ENCODE measurements around the gene ZNF469. TPM values are rescaled to one million over a fixed set of nuclear protein-coding genes. Genes with fewer than 3 reads are reported as not detected.

The ZNF469 gene
- total RNA-seq, 1 donor from 2014 or later = 4.2 TPM

GRCh38 chr16:88352261-88353200, 30.2 kb upstream of the ZNF469 start:
- Mint-ChIP-seq H3K36me3 (ENCODE audit: low read depth) (no peaks in the 10 kb centered on the region), H3K4me3 (no peak overlapping the region), H3K27me3 (no peaks in the 10 kb centered on the region), H3K4me1 (peaks cover 11% of the 10 kb centered on the region), H3K27ac (no peak overlapping the region), H3K9me3 (no peaks in the 10 kb centered on the region)
- ChIA-PET POLR2A (no interaction called here), CTCF (no interaction called here)
- ATAC-seq (ENCODE audit: low read depth) = no peak
- DNase-seq = no peak
- TF ChIP-seq, protein P1, sequence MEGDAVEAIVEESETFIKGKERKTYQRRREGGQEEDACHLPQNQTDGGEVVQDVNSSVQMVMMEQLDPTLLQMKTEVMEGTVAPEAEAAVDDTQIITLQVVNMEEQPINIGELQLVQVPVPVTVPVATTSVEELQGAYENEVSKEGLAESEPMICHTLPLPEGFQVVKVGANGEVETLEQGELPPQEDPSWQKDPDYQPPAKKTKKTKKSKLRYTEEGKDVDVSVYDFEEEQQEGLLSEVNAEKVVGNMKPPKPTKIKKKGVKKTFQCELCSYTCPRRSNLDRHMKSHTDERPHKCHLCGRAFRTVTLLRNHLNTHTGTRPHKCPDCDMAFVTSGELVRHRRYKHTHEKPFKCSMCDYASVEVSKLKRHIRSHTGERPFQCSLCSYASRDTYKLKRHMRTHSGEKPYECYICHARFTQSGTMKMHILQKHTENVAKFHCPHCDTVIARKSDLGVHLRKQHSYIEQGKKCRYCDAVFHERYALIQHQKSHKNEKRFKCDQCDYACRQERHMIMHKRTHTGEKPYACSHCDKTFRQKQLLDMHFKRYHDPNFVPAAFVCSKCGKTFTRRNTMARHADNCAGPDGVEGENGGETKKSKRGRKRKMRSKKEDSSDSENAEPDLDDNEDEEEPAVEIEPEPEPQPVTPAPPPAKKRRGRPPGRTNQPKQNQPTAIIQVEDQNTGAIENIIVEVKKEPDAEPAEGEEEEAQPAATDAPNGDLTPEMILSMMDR (IDR thresholded peaks at IDR 0.05) = no peak
- intact Hi-C loops (cut with micrococcal nuclease) = no loop called here

DNA sequence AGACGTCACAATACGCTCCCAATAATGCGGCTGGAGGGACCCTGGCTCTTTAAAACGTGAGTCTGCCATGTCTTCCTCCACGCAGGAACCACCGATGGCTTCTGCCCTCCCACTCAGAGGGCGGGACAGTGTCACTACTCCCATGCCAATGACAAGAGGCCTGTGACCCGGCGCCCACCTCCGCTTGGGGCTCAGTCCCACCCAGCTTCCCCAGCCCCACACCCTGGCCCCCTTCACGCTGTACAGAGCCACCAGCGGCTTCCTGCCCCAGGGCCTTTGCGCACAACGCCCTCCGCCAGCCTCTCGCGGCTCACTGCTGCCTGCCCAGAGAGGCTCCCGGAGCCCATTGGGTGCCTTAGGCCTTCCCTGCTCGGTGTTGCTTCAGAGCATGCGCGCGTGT, 29.5 kb upstream of the ZNF469 start:
- no peak overlapping the region for H3K4me3 Mint-ChIP-seq
- no peaks in the 10 kb centered on the region for H3K27me3 Mint-ChIP-seq
- ChIA-PET POLR2A (no interaction called here), CTCF (no interaction called here)
- no peaks in the 10 kb centered on the region for H3K36me3 Mint-ChIP-seq (ENCODE audit: low read depth)
- peaks cover 4% of the 10 kb centered on the region for H3K4me1 Mint-ChIP-seq
- intact Hi-C loops (cut with micrococcal nuclease) = no loop called here
- TF ChIP-seq, protein P1 (IDR thresholded peaks at IDR 0.05) = no peak
- no peaks in the 10 kb centered on the region for H3K9me3 Mint-ChIP-seq
- ATAC-seq (ENCODE audit: low read depth) (no peak), DNase-seq (no peak)
- H3K27ac Mint-ChIP-seq = no peak overlapping the region

DNA sequence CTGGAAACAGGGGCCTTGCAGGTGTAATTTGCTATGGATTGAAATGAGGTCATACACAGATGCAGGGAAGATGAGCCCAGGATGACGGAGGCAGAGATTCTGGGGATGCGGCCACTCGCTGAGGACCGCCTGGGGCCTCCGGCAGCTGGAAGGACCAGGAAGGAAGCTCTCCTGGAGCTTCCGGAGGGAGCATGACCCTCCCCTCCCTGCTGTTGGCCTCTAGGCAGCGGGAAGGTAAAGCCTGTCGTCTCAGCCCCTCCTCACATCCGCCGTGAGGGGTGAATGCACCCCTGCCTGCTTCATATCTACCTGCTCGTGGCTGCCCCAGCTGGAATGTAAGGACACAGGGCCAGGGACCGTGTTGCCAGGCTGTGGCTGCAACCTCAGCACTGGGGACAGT, 29.1 kb upstream of the ZNF469 start:
- H3K4me1 Mint-ChIP-seq = peaks cover 4% of the 10 kb centered on the region
- TF ChIP-seq, protein P1 (IDR thresholded peaks at IDR 0.05) = no peak
- intact Hi-C loops (cut with micrococcal nuclease) = no loop called here
- ATAC-seq (ENCODE audit: low read depth) (no peak), DNase-seq (no peak)
- no peaks in the 10 kb centered on the region for H3K36me3 Mint-ChIP-seq (ENCODE audit: low read depth)
- no peaks in the 10 kb centered on the region for H3K27me3 Mint-ChIP-seq
- ChIA-PET POLR2A (no interaction called here), CTCF (no interaction called here)
- no peak overlapping the region for H3K27ac Mint-ChIP-seq
- no peak overlapping the region for H3K4me3 Mint-ChIP-seq
- H3K9me3 Mint-ChIP-seq = no peaks in the 10 kb centered on the region

GRCh38 chr16:88354229-88355092, 28.3 kb upstream of the ZNF469 start:
- DNase-seq (no peak), ATAC-seq (ENCODE audit: low read depth) (no peak)
- H3K4me3 Mint-ChIP-seq = no peak overlapping the region
- peaks cover 1% of the 10 kb centered on the region for H3K4me1 Mint-ChIP-seq
- ChIA-PET CTCF (no interaction called here), POLR2A (no interaction called here)
- intact Hi-C loops (cut with micrococcal nuclease) = no loop called here
- H3K27ac Mint-ChIP-seq = no peak overlapping the region
- TF ChIP-seq, protein P1 (IDR thresholded peaks at IDR 0.05) = no peak
- H3K9me3 Mint-ChIP-seq = no peaks in the 10 kb centered on the region
- H3K36me3 Mint-ChIP-seq (ENCODE audit: low read depth) = no peaks in the 10 kb centered on the region
- H3K27me3 Mint-ChIP-seq = no peaks in the 10 kb centered on the region

DNA sequence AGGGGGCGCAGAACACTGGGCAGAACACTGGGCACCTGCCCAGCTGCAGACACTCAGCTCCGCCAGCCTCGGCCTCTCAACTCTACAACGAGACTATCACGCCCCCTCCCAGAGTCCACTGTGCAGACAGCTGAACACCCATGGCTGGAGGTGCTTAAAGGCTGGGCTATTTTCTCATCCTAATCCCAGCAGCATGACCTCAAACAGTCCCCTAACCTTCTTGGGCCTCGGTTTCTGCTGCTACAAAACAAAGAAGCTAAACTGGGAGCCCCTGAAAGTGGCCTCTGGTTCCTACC, 27.7 kb upstream of the ZNF469 start:
- Mint-ChIP-seq H3K27me3 (no peaks in the 10 kb centered on the region), H3K9me3 (no peaks in the 10 kb centered on the region), H3K4me1 (no peaks in the 10 kb centered on the region), H3K27ac (no peak overlapping the region), H3K36me3 (ENCODE audit: low read depth) (no peaks in the 10 kb centered on the region), H3K4me3 (no peak overlapping the region)
- ATAC-seq (ENCODE audit: low read depth) = no peak
- ChIA-PET CTCF (no interaction called here), POLR2A (no interaction called here)
- TF ChIP-seq, protein P1 (IDR thresholded peaks at IDR 0.05) = no peak
- DNase-seq = no peak
- intact Hi-C loops (cut with micrococcal nuclease) = no loop called here

Data from activated B cell treated with CpG ODN at 0.5 μM for 24 hours (primary cell).